Esophagus (tissue), 2 donors: ENCODE data around the gene NUDT8. TPM values are rescaled to one million over a fixed set of nuclear protein-coding genes. Genes with fewer than 3 reads are reported as not detected.
A peak's percentile ranks its signal among the peaks of the same experiment; 100 is the strongest.

ENCODE experiments used
- H3K27ac ChIP-seq, 2 donors: one replicate each; pipeline ENCODE4 v1.5.1; 2013; ENCODE audit warnings: low read depth in 2 of 2, mild to moderate bottlenecking in 2 of 2, inconsistent platforms in 1 of 2, low read length in 1 of 2, moderate library complexity in 1 of 2
- H3K27me3 ChIP-seq, 2 donors: one replicate each; pipeline ENCODE4 v1.6.1; 2013; ENCODE audit warnings: low read length in 2 of 2, control low read depth in 1 of 2, mild to moderate bottlenecking in 1 of 2; ENCODE audit not compliant: insufficient read depth in 2 of 2, control insufficient read depth in 1 of 2
- H3K36me3 ChIP-seq, 2 donors: one replicate each; pipeline ENCODE4 v1.6.1; 2013; ENCODE audit warnings: low read length in 1 of 2; ENCODE audit not compliant: control insufficient read depth in 2 of 2, insufficient read depth in 2 of 2
- H3K4me1 ChIP-seq, 2 donors: one replicate each; pipeline ENCODE4 v1.6.1; 2013; ENCODE audit warnings: low read length in 1 of 2; ENCODE audit not compliant: control insufficient read depth in 2 of 2, insufficient read depth in 2 of 2
- H3K4me3 ChIP-seq, 2 donors: one replicate each; pipeline ENCODE4 v1.5.1; 2013; ENCODE audit warnings: low read length in 2 of 2, mild to moderate bottlenecking in 2 of 2, low read depth in 1 of 2, moderate library complexity in 1 of 2
- H3K9me3 ChIP-seq, 2 donors: one replicate each; pipeline ENCODE4 v1.6.1; 2013; ENCODE audit warnings: mild to moderate bottlenecking in 2 of 2, low read depth in 1 of 2, low read length in 1 of 2, moderate library complexity in 1 of 2; ENCODE audit not compliant: control insufficient read depth in 2 of 2, insufficient read depth in 1 of 2
- WGBS, 2 donors: extraction: QIAGEN DNeasy Blood & Tissue Kit; methylation state at CpG; one replicate each; pipeline ENCODE4 v1.1.7; 2013; 5-methylcytosine and 5-hydroxymethylcytosine counted together
- polyA plus RNA-seq, 2 donors: library from polyadenylated mRNA; stranded (reverse); fragments of 200-250 nt; gene quantifications; one replicate each; pipeline ENCODE4 v1.2.3, GENCODE V29; 2013
- donor health status: healthy with polysubstance abuse.
- donor health status: Bipolar disorder and iron deficiency.

NUDT8 gene
- polyA plus RNA-seq, 2 donors, result 43.1 to 59.3 TPM

GRCh38 chr11:67584881-67585873 is 44.6 kb downstream of the NUDT8 start:
- no peaks in the 10 kb centered on the region for H3K27me3 ChIP-seq
- peaks cover 3 to 22% of the 10 kb centered on the region in 2 donors for H3K36me3 ChIP-seq
- WGBS, 2 donors, result 73 to 76% methylated on average over 21 of the region's 21 CpGs
- peak overlapping the region; percentile 73 to 81 for H3K4me3 ChIP-seq
- peaks cover 0 to 15% of the 10 kb centered on the region in 2 donors for H3K4me1 ChIP-seq
- H3K27ac ChIP-seq, result peak overlapping the region; percentile 99 to 100
- H3K9me3 ChIP-seq, result no peaks in the 10 kb centered on the region

DNA sequence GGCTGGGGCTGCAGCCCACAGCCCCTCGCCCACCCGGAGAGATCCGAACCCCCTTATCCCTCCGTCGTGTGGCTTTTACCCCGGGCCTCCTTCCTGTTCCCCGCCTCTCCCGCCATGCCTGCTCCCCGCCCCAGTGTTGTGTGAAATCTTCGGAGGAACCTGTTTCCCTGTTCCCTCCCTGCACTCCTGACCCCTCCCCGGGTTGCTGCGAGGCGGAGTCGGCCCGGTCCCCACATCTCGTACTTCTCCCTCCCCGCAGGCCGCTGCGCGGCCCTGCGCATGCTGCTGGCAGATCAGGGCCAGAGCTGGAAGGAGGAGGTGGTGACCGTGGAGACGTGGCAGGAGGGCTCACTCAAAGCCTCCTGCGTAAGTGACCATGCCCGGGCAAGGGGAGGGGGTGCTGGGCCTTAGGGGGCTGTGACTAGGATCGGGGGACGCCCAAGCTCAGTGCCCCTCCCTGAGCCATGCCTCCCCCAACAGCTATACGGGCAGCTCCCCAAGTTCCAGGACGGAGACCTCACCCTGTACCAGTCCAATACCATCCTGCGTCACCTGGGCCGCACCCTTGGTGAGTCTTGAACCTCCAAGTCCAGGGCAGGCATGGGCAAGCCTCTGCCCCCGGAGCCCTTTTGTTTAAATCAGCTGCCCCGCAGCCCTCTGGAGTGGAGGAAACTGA is 45.4 kb downstream of the NUDT8 start:
- Histone ChIP-seq H3K36me3 (peaks cover 3 to 22% of the 10 kb centered on the region in 2 donors), H3K27me3 (no peaks in the 10 kb centered on the region), H3K4me3 (peak overlapping the region; percentile 73 to 81), H3K4me1 (peaks cover 0 to 15% of the 10 kb centered on the region in 2 donors), H3K9me3 (no peaks in the 10 kb centered on the region), H3K27ac (peak overlapping the region; percentile 99 to 100)
- WGBS, 2 donors, result 11 to 12% methylated on average over 32 to 33 of the region's 33 CpGs

- H3K27ac ChIP-seq, result peak within 1 kb of the TSS; percentile 99 to 100
- H3K9me3 ChIP-seq, result no peaks in the 10 kb centered on the region
- 2% methylated on average over 73 to 81 of the region's 81 CpGs for WGBS, 2 donors
- no peaks in the 10 kb centered on the region for H3K27me3 ChIP-seq
- H3K4me1 ChIP-seq, result peaks cover 0 to 15% of the 10 kb centered on the region in 2 donors
- peaks cover 3 to 19% of the 10 kb centered on the region in 2 donors for H3K36me3 ChIP-seq
- peak within 1 kb of the TSS; percentile 73 to 81 for H3K4me3 ChIP-seq
Observed at GRCh38 chr11:67583247-67584204, 46.2 kb downstream of the NUDT8 start, which contains the start of gene GSTP1. GSTP1 (plus strand) TSS chr11:67583812; CDS start chr11:67583844, 32 bp downstream.

DNA sequence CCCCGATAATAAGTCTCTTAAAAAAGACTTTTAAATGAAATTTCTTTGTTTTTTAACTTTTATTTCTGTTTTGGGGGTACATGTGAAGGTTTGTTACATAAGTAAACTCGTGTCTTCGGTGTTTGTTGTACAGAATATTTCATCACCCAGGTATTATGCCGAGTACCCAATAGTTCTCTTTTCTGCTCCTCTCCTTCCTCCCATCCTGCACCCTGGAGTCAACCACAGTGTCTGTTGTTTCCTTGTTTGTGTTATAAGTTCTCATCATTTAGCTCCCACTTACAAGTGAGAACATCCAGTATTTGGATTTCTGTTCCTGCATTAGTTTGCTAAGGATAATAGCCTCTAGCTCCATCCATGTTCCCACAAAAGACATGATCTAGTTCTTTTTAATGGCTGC is 47.7 kb downstream of the NUDT8 start:
- H3K27me3 ChIP-seq, result no peaks in the 10 kb centered on the region
- H3K36me3 ChIP-seq, result peaks cover 3 to 16% of the 10 kb centered on the region in 2 donors
- WGBS, 2 donors, result 56 to 59% methylated on average over 4 of the region's 4 CpGs
- H3K4me1 ChIP-seq, result peaks cover 0 to 15% of the 10 kb centered on the region in 2 donors
- H3K27ac ChIP-seq, result peak overlapping the region in 1 of 2 donors; percentile 64
- no peaks in the 10 kb centered on the region for H3K9me3 ChIP-seq
- no peak overlapping the region for H3K4me3 ChIP-seq

- 34 to 37% methylated on average over 11 of the region's 11 CpGs for WGBS, 2 donors
- Histone ChIP-seq H3K27ac (peak overlapping the region; percentile 64 to 72), H3K27me3 (no peaks in the 10 kb centered on the region), H3K4me1 (peaks cover 0 to 15% of the 10 kb centered on the region in 2 donors), H3K9me3 (no peaks in the 10 kb centered on the region), H3K4me3 (no peak overlapping the region), H3K36me3 (peaks cover 3 to 16% of the 10 kb centered on the region in 2 donors)
Observed at GRCh38 chr11:67581469-67581868, 48.3 kb downstream of the NUDT8 start.

DNA sequence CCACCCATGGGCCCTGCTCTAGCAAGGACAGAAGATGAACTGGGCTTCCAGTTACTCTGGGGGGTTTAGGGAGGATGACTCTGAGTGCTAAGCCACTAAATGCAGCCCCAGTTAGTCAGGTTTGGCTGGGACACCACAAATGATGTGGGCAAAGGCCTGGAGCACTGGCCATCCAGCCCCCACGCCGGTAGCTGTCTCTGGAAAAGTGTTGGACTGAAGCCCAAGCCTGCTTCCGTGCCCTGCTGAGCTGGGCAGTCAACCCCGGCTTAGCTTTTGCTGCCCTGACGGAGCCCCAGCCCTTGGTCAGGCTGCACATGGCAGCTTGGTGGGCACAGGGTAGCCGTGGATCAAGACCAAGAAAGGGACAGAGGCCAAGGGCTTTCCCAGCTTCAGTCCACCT is 51.8 kb downstream of the NUDT8 start:
- no peak overlapping the region for H3K27ac ChIP-seq
- H3K36me3 ChIP-seq, result no peaks in the 10 kb centered on the region
- H3K4me3 ChIP-seq, result no peak overlapping the region
- 78 to 84% methylated on average over 6 of the region's 6 CpGs for WGBS, 2 donors
- no peaks in the 10 kb centered on the region for H3K9me3 ChIP-seq
- H3K4me1 ChIP-seq, result no peaks in the 10 kb centered on the region
- no peaks in the 10 kb centered on the region for H3K27me3 ChIP-seq

Other genes with a start within 250 kb of the NUDT8 start
- gene RAD9A, start 238.0 kb downstream of the NUDT8 start, polyA plus RNA-seq, result 10 to 100 TPM; 17.5 to 26.2 TPM
- gene PPP1CA, start 228.1 kb downstream of the NUDT8 start, polyA plus RNA-seq, result 100 to 1,000 TPM; 105 to 149 TPM
- gene TBC1D10C, start 225.9 kb downstream of the NUDT8 start, polyA plus RNA-seq, result 1 to 10 TPM; 3.9 to 6.2 TPM
- under 1 TPM; 0.21 to 0.29 TPM for gene CARNS1, start 214.3 kb downstream of the NUDT8 start, polyA plus RNA-seq
- gene RPS6KB2, start 201.4 kb downstream of the NUDT8 start, polyA plus RNA-seq, result 10 to 100 TPM; 79.6 to 85.9 TPM
- gene PTPRCAP, start 192.3 kb downstream of the NUDT8 start, polyA plus RNA-seq, result 1 to 10 TPM; 6.2 to 6.5 TPM
- gene CORO1B, start 186.5 kb downstream of the NUDT8 start, polyA plus RNA-seq, result 100 to 1,000 TPM in 1 of 2 donors, 10 to 100 TPM in 1; 70.7 to 114 TPM
- not detected for gene GPR152, start 177.2 kb downstream of the NUDT8 start, polyA plus RNA-seq
- gene CABP4, start 174.6 kb downstream of the NUDT8 start, polyA plus RNA-seq, result under 1 TPM; 0.14 to 0.39 TPM
- gene TMEM134, start 160.7 kb downstream of the NUDT8 start, polyA plus RNA-seq, result 100 to 1,000 TPM; 154 to 160 TPM
- 10 to 100 TPM; 34.1 to 41.5 TPM for gene AIP, start 146.9 kb downstream of the NUDT8 start, polyA plus RNA-seq
- gene PITPNM1, start 124.6 kb downstream of the NUDT8 start, polyA plus RNA-seq, result 10 to 100 TPM; 18.2 to 29.3 TPM
- gene CDK2AP2, start 121.8 kb downstream of the NUDT8 start, polyA plus RNA-seq, result 10 to 100 TPM; 49.4 to 52.2 TPM
- gene CABP2, start 106.5 kb downstream of the NUDT8 start, polyA plus RNA-seq, result not detected
- gene GSTP1, start 46.1 kb downstream of the NUDT8 start, polyA plus RNA-seq, result 1,000 to 10,000 TPM; 3,504 to 3,523 TPM
- 100 to 1,000 TPM; 122 to 137 TPM for gene NDUFV1, start 23.0 kb downstream of the NUDT8 start, polyA plus RNA-seq
- gene TBX10, start 9.8 kb upstream of the NUDT8 start, polyA plus RNA-seq, result not detected
- gene ACY3, start 20.8 kb upstream of the NUDT8 start, polyA plus RNA-seq, result under 1 TPM; 0.08 to 0.11 TPM
- gene ALDH3B2, start 44.7 kb upstream of the NUDT8 start, polyA plus RNA-seq, result 100 to 1,000 TPM in 1 of 2 donors, 10 to 100 TPM in 1; 62.8 to 120 TPM